WTC11 (cell line): ENCODE data around the gene FAM162B.

Source experiments
- ESRRA ChIP-seq: sonication (generic); formaldehyde crosslinking; IDR thresholded peaks from 2 replicates; pipeline ENCODE4 v1.8.1; 2022; ENCODE audit warnings: mild to moderate bottlenecking, missing genetic modification reagents, borderline replicate concordance
- ETV6 ChIP-seq: sonication (generic); formaldehyde crosslinking; IDR thresholded peaks from 2 replicates; pipeline ENCODE4 v1.8.1; 2022; ENCODE audit warnings: mild to moderate bottlenecking, missing genetic modification reagents
- NR1H2 ChIP-seq: sonication (generic); formaldehyde crosslinking; IDR thresholded peaks from 2 replicates; pipeline ENCODE4 v1.9.0; 2021; ENCODE audit warnings: mild to moderate bottlenecking, moderate library complexity, missing genetic modification reagents
- NR3C1 ChIP-seq: sonication (generic); formaldehyde crosslinking; conservative IDR thresholded peaks from 2 replicates; pipeline ENCODE4 v1.8.1; 2023; ENCODE audit warnings: low read depth, mild to moderate bottlenecking, missing genetic modification reagents
- SP1 ChIP-seq: sonication (generic); formaldehyde crosslinking; conservative IDR thresholded peaks from 2 replicates; pipeline ENCODE4 v1.8.1; 2022; ENCODE audit warnings: missing genetic modification reagents
- TCF7 ChIP-seq: sonication (generic); formaldehyde crosslinking; IDR thresholded peaks from 2 replicates; pipeline ENCODE4 v1.8.0; 2022; ENCODE audit warnings: mild to moderate bottlenecking, low read depth, missing genetic modification reagents, moderate library complexity
- USF2 ChIP-seq: sonication (generic); formaldehyde crosslinking; IDR thresholded peaks from 2 replicates; pipeline ENCODE4 v1.8.1; 2023; ENCODE audit warnings: mild to moderate bottlenecking, missing genetic modification reagents, moderate library complexity
- TF ChIP-seq, protein P1 (sequence below): fragments of 200-600 bp; IDR thresholded peaks from 2 replicates; pipeline ENCODE4 v1.8.0; 2022; ENCODE audit warnings: antibody characterized with exemption
- TF ChIP-seq, protein P2 (sequence below): sonication (generic); formaldehyde crosslinking; IDR thresholded peaks from 2 replicates; pipeline ENCODE4 v1.8.1; 2023; ENCODE audit warnings: mild to moderate bottlenecking, missing genetic modification reagents
- TF ChIP-seq, protein P3 (sequence below): sonication (generic); formaldehyde crosslinking; IDR thresholded peaks from 2 replicates; pipeline ENCODE4 v1.8.0; 2022; ENCODE audit warnings: mild to moderate bottlenecking, missing genetic modification reagents

- TF ChIP-seq, protein P1, sequence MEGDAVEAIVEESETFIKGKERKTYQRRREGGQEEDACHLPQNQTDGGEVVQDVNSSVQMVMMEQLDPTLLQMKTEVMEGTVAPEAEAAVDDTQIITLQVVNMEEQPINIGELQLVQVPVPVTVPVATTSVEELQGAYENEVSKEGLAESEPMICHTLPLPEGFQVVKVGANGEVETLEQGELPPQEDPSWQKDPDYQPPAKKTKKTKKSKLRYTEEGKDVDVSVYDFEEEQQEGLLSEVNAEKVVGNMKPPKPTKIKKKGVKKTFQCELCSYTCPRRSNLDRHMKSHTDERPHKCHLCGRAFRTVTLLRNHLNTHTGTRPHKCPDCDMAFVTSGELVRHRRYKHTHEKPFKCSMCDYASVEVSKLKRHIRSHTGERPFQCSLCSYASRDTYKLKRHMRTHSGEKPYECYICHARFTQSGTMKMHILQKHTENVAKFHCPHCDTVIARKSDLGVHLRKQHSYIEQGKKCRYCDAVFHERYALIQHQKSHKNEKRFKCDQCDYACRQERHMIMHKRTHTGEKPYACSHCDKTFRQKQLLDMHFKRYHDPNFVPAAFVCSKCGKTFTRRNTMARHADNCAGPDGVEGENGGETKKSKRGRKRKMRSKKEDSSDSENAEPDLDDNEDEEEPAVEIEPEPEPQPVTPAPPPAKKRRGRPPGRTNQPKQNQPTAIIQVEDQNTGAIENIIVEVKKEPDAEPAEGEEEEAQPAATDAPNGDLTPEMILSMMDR = no peak
- no peak for TF ChIP-seq ETV6 (CRISPR knock-in tag)
- TF ChIP-seq SP1 (CRISPR knock-in tag) = no peak
- TF ChIP-seq TCF7 (CRISPR knock-in tag) = no peak
- TF ChIP-seq USF2 (CRISPR knock-in tag) = no peak
- TF ChIP-seq, protein P2, sequence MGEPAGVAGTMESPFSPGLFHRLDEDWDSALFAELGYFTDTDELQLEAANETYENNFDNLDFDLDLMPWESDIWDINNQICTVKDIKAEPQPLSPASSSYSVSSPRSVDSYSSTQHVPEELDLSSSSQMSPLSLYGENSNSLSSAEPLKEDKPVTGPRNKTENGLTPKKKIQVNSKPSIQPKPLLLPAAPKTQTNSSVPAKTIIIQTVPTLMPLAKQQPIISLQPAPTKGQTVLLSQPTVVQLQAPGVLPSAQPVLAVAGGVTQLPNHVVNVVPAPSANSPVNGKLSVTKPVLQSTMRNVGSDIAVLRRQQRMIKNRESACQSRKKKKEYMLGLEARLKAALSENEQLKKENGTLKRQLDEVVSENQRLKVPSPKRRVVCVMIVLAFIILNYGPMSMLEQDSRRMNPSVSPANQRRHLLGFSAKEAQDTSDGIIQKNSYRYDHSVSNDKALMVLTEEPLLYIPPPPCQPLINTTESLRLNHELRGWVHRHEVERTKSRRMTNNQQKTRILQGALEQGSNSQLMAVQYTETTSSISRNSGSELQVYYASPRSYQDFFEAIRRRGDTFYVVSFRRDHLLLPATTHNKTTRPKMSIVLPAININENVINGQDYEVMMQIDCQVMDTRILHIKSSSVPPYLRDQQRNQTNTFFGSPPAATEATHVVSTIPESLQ = no peak
- TF ChIP-seq NR1H2 (CRISPR knock-in tag) = no peak
- TF ChIP-seq, protein P3, sequence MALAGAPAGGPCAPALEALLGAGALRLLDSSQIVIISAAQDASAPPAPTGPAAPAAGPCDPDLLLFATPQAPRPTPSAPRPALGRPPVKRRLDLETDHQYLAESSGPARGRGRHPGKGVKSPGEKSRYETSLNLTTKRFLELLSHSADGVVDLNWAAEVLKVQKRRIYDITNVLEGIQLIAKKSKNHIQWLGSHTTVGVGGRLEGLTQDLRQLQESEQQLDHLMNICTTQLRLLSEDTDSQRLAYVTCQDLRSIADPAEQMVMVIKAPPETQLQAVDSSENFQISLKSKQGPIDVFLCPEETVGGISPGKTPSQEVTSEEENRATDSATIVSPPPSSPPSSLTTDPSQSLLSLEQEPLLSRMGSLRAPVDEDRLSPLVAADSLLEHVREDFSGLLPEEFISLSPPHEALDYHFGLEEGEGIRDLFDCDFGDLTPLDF = no peak
- no peak for TF ChIP-seq NR3C1
- TF ChIP-seq ESRRA (CRISPR knock-in tag) = no peak
Observed at GRCh38 chr6:116763048-116763447, 2.5 kb downstream of the FAM162B start.
